Activated CD8-positive, alpha-beta T cell treated with anti-CD3 and anti-CD28 coated beads, Interleukin-2, amount 10 ng/mL, durations not matched to agents 7 days and 5 days (primary cell): ENCODE measurements around the gene NPM3. TPM values are rescaled to one million over a fixed set of nuclear protein-coding genes. Genes with fewer than 3 reads are reported as not detected.
A peak's percentile ranks its signal among the peaks of the same experiment; 100 is the strongest.

Source experiments
- ATAC-seq: fragments of 150-1000 bp; cut with Tn5 transposase; one replicate; pipeline ENCODE4 v1.10.0; 2021; ENCODE audit warnings: moderate library complexity
- CTCF ChIA-PET: fragments of 350-600 bp; sonication (Branson Sonifier 250); formaldehyde crosslinking; loops from one replicate; lab custom pipeline; 2021; ENCODE audit warnings: antibody characterized with exemption; lab: Charles Lee
- POLR2A ChIA-PET: fragments of 350-600 bp; sonication (Branson Sonifier 250); formaldehyde crosslinking; loops from one replicate; lab custom pipeline; 2021; ENCODE audit warnings: antibody characterized with exemption; lab: Charles Lee
- DNase-seq: peaks from one replicate; pipeline ENCODE4 v3.0.0-alpha.2; 2020
- H3K27ac Mint-ChIP-seq: one replicate; pipeline ENCODE4 v1.8.0; 2021; ENCODE audit warnings: mild to moderate bottlenecking, mixed read lengths
- H3K27me3 Mint-ChIP-seq: one replicate; pipeline ENCODE4 v1.8.0; 2021; ENCODE audit warnings: low read depth, mixed read lengths
- H3K36me3 Mint-ChIP-seq: one replicate; pipeline ENCODE4 v1.8.0; 2021; ENCODE audit warnings: low read depth, mixed read lengths
- H3K4me1 Mint-ChIP-seq: one replicate; pipeline ENCODE4 v1.8.0; 2021; ENCODE audit warnings: low read depth, mixed read lengths
- H3K4me3 Mint-ChIP-seq: one replicate; pipeline ENCODE4 v1.8.0; 2021; ENCODE audit warnings: mild to moderate bottlenecking, mixed read lengths
- H3K9me3 Mint-ChIP-seq: one replicate; pipeline ENCODE4 v1.8.0; 2022; ENCODE audit warnings: mixed read lengths; ENCODE audit not compliant: insufficient read depth
- total RNA-seq, 2 experiments: library from RNA; stranded (reverse); gene quantifications; one replicate each; pipeline ENCODE4 v1.2.3, GENCODE V29; 2021

The NPM3 gene, protein sequence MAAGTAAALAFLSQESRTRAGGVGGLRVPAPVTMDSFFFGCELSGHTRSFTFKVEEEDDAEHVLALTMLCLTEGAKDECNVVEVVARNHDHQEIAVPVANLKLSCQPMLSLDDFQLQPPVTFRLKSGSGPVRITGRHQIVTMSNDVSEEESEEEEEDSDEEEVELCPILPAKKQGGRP
- total RNA-seq: 10 to 100 TPM; 49.7 to 58.3 TPM

DNA sequence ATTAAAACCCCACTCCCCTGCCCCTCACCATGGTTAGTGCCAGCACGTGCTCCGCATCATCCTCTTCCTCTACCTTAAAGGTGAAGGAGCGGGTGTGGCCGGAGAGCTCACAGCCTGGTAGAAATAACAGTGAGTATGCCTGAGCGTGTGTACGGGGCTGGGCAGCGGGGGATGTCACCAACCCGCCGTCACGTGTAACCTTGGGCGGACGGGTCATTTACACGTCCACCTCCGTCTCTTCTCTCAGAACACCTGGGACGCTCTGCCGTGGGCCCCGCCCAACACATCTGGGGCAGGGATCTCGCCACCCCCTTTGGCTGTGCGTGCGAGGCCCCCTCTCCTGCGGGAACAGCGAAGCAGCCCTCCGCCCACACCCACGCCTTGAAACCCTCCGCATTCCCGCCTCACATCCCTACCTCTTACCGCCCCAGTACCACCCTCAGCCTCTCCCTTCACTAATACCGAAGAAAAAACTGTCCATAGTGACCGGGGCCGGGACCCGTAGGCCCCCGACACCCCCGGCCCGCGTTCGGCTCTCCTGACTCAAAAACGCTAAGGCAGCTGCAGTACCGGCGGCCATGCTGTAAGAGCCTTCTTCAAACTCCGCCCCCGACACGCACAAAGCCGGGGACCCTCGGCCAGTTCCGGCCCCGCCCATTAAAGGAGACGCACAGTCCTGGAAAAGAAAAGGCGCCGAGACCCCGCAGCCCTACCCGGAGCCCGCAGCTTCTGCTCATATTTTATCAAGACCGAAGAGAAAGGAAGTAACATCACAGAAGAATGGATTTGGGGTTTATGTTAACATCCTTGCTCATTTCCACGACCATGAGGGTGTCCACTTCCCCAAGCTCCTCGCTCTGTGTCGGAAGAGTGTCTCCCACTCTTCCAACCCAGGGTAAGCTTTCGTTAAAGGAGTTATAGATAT is at the start of gene NPM3:
NPM3 (minus strand) TSS at position 636 of the 925 bp plus-strand sequence; CDS start at position 580, 56 bp downstream.
- H3K36me3 Mint-ChIP-seq: peaks cover 31% of the 10 kb centered on the region
- ATAC-seq: peak; percentile 84
- H3K9me3 Mint-ChIP-seq: no peaks in the 10 kb centered on the region
- ChIA-PET POLR2A (interaction anchor here (1.0 to 3.1 kb wide), 6 partner anchors 12 to 289 kb away, joined by 3 to 18 read pairs (median 3); partner anchors contain the start of gene OGA), CTCF (interaction anchor here (1.2 to 7.9 kb wide), 12 partner anchors 11 to 571 kb away, joined by 3 to 242 read pairs (median 12); partner anchors contain the start of genes DPCD, OGA and POLL)
- H3K27me3 Mint-ChIP-seq: peaks cover 5% of the 10 kb centered on the region
- peak; percentile 92 for DNase-seq
- H3K27ac Mint-ChIP-seq: peak within 1 kb of the TSS; percentile 98
- H3K4me3 Mint-ChIP-seq: peak within 1 kb of the TSS; percentile 100
- peaks cover 57% of the 10 kb centered on the region for H3K4me1 Mint-ChIP-seq

DNA sequence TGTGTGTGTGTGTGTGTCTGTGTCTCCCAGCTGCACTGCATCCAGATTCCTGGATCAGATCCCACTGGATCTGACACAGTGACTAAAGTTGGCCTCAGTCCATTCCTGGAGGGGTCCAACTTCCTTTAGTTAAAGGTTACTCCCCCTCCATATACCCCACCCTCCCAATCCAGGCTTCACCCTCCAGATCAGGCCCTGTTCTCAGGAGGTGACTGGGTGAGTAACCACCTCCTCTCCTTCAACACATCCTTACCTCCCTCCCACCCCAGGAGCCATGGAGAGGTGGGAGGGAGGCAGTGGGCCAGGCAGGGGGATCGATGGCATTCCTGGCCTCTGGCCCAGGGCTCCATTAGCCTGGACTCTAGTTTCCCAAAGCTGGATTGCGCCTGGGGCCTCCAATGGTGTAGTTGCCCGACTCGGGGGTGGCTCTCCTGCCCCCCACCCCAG is 49.1 kb upstream of the NPM3 start:
- Mint-ChIP-seq H3K9me3 (no peaks in the 10 kb centered on the region), H3K4me1 (peaks cover 59% of the 10 kb centered on the region), H3K27me3 (no peaks in the 10 kb centered on the region), H3K27ac (no peak overlapping the region), H3K36me3 (no peaks in the 10 kb centered on the region), H3K4me3 (no peak overlapping the region)
- no peak for DNase-seq
- ChIA-PET CTCF (interaction anchor here (2.4 kb wide), 2 partner anchors 9 to 14 kb away, joined by 6 to 17 read pairs; partner anchors contain the start of gene OGA), POLR2A (no interaction called here)
- ATAC-seq: no peak

DNA sequence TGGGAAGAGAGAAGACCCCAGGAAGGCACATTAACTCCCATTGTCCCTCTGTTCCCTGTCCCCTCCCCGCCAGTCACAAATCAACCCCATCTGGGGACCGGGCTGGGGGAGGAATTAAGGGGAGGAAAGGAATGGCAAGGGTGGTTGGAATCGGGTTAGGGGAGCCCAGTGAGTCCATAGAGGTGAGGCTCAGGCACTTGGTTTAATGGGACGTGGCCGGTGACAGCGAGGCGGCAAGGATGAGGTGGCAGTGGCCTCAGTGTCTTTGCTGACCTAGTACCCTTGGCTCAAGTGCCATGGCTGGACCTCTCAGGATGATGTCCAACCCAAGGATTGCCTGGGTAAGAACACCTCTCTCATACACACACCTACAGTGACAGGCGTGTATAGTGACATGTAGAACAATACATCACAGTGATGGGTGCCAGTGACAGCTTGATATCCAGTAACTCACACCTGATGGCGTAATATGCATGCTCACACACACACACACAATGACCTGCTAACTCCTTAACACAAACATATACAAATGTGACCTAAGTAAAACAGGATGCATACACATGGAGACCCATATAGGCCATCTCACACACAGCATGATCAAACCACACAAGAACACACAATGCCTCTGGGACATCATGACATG is 48.0 kb upstream of the NPM3 start:
- peak overlapping the region; percentile 66 for H3K4me3 Mint-ChIP-seq
- H3K4me1 Mint-ChIP-seq: peaks cover 57% of the 10 kb centered on the region
- ChIA-PET CTCF (interaction anchor here (1.8 to 2.4 kb wide), 2 partner anchors 10 to 178 kb away, joined by 5 to 17 read pairs; no protein-coding TSS in a partner anchor), POLR2A (interaction anchor here (4.8 kb wide), 1 partner anchor 13 kb away, joined by 49 read pairs; the partner anchor contains the start of gene OGA)
- DNase-seq (no peak), ATAC-seq (no peak)
- H3K9me3 Mint-ChIP-seq: no peaks in the 10 kb centered on the region
- no peaks in the 10 kb centered on the region for H3K27me3 Mint-ChIP-seq
- no peaks in the 10 kb centered on the region for H3K36me3 Mint-ChIP-seq
- H3K27ac Mint-ChIP-seq: peak overlapping the region; percentile 82

DNA sequence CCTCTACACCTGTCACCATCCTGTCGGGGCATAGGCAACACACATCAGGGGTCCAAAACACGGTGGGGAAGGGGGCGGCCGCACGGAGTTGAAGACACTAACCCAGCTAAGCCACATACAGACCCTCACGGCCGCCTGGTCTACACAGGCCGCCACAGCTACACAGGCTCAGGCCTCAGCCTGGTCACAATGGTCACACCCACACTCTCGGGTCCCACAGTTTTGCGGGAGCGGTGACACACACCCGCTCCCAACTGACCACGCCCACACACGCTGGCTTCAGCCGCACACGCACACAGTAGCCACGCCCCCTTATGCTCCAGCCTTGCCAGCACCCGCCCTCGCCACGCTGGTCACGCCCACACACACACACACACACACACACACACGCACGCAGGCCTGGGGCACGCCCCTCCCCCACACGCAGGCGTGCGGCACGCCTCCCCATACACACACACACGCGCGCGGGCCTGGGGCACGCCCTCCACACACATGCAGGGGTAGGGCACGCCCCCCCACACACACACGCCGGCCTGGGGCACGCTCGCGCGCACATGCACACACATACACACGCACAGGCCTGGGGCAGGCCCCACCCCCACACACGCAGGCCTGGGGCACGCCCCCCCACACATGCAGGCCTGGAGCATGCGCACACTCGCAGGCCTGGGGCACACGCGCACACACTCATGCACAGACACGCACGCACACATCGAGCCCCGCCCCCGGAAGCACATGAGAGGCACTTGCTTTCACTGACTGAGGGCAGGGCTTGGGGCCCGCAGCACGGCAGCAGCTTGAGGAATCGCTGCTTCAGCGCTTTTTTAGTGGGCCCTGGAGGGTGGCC is 47.3 kb upstream of the NPM3 start:
- Mint-ChIP-seq H3K4me1 (peaks cover 52% of the 10 kb centered on the region), H3K36me3 (no peaks in the 10 kb centered on the region), H3K9me3 (no peaks in the 10 kb centered on the region), H3K27ac (peak overlapping the region; percentile 82), H3K27me3 (no peaks in the 10 kb centered on the region), H3K4me3 (peak overlapping the region; percentile 66)
- POLR2A ChIA-PET: interaction anchor here (4.8 kb wide), 1 partner anchor 12 kb away, joined by 49 read pairs; the partner anchor contains the start of gene OGA
- DNase-seq (peak; percentile 92), ATAC-seq (peak; percentile 84)
- CTCF ChIA-PET: interaction anchor here (1.5 to 2.4 kb wide), 3 partner anchors 11 to 178 kb away, joined by 4 to 17 read pairs (median 5); no protein-coding TSS in a partner anchor

DNA sequence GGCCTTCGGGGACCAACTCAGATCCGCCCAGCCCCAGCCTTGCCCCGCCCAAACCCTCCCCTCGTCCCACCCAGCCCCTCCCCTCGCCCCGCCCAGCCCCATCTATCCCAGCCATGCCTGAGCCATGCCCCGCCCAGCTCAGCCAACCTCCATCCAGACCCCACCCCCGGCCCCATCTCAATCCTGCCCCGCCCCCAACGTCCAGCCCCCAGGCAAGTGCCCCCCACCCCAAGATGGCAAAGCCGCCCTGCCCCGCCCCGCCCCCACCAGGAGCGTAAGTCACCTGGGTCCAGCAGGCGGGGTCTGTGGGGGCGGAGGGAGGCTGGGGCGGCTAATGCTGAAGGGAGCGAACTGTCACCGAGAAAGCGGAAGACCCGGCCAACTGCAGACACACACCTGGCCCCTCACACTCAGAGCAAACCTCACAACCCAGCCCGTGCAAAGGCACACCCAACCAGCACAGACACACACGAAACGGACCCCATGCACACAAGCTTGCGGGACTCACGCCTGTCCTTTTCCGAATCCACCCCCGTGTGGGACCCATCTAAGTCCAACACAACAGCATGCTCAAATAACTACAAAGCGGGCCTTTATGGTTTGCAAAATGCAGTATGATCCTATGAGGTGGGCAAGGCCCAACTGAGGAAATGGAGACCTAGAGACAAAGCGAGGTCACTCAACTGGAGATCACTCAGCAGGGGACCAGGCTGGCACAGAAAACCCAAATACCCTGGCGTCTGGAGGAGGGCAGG is 46.5 kb upstream of the NPM3 start:
- Mint-ChIP-seq H3K9me3 (no peaks in the 10 kb centered on the region), H3K27me3 (no peaks in the 10 kb centered on the region)
- peak; percentile 20 for ATAC-seq

DNA sequence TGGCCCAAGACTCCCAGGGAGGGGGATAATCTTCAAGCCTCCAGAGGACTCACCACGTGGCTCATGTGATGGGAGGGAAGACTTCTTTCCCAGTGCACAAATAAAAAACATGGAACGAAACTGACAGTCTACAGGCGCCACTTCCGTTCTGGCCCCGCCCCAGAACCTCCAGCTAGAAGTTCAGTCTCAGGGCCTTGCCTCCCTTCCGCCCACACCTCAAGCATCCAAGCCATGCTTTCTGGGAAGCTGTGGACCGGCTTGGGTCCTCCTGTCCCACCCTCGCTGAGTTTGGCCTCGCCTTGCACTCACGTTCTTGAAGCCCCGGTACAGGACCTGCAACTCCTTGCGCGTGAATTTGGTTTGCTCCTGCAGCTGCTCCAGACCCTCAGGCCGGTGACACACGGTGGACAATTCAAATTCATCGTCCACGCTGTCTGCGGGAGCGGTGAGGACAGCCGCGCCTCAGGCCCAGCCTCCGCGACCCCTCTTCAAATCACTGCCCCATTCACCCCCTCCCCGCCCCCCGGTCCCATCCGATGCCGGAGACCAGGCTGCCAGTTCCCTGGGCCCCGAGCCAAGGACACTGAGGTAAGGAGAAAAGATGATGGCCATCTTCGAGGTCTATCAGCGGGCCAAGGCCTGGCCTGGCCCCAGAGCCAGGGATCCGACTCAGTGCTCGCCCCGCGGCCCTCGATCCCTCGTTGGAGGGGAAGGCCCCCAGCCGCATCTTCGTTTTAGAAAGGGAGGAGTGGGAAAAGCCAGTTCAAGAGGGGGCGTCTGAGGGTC is 45.7 kb upstream of the NPM3 start:
- H3K4me1 Mint-ChIP-seq: peaks cover 39% of the 10 kb centered on the region
- POLR2A ChIA-PET: interaction anchor here (0.9 to 4.8 kb wide), 2 partner anchors 11 to 12 kb away, joined by 3 to 49 read pairs; partner anchors contain the start of gene OGA

More for the DNA sequence above, 46.5 kb upstream of the NPM3 start:
- Mint-ChIP-seq H3K4me3 (peak overlapping the region; percentile 66), H3K4me1 (peaks cover 47% of the 10 kb centered on the region), H3K27ac (peak overlapping the region; percentile 82), H3K36me3 (no peaks in the 10 kb centered on the region)
- POLR2A ChIA-PET: interaction anchor here (0.9 to 4.8 kb wide), 2 partner anchors 11 to 13 kb away, joined by 3 to 49 read pairs; partner anchors contain the start of gene OGA
- CTCF ChIA-PET: interaction anchor here (1.5 kb wide), 1 partner anchor 36 kb away, joined by 4 read pairs; no protein-coding TSS in a partner anchor
- DNase-seq: peak; percentile 73

DNA sequence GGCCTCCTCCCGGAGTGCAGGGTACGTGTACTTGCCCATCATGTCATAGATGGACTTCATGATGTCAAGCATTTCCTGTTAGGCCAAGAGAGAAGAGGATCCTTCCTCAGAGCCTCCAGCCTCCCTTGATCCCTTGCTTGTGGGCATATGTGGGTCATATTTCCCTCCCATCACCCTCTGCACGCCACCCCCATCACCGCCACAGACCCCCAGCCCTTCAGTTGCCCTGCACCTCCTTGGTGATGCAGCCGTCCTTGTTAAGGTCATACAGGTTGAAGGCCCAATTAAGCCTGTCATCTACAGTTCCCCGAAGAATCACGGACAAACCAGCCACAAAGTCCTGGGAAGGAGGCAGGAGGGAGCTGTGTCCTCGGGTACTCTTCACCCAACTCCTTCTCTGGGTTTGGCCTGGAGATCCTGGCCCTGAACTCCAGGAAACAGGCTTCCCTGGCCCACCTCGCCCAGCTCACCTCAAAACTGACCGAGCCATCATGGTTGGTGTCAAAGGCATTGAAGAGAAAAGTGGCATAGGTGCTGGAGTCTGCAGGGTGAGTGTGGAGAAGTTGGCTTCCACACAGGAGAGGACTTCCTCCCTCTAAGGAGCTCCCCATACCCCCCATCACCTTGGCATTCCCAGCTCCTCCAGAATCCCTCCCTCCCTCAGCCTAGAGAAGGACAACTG is 44.8 kb upstream of the NPM3 start:
- H3K36me3 Mint-ChIP-seq: no peaks in the 10 kb centered on the region
- POLR2A ChIA-PET: interaction anchor here (4.8 kb wide), 1 partner anchor 10 kb away, joined by 49 read pairs; the partner anchor contains the start of gene OGA
- H3K4me1 Mint-ChIP-seq: peaks cover 31% of the 10 kb centered on the region
- ATAC-seq (no peak), DNase-seq (no peak)
- no peak overlapping the region for H3K4me3 Mint-ChIP-seq
- H3K27ac Mint-ChIP-seq: no peak overlapping the region
- CTCF ChIA-PET: interaction anchor here (1.4 to 2.7 kb wide), 2 partner anchors 7 to 13 kb away, joined by 5 to 16 read pairs; no protein-coding TSS in a partner anchor
- H3K9me3 Mint-ChIP-seq: no peaks in the 10 kb centered on the region
- no peaks in the 10 kb centered on the region for H3K27me3 Mint-ChIP-seq

More for the DNA sequence above, 45.7 kb upstream of the NPM3 start:
- no peak for DNase-seq
- Mint-ChIP-seq H3K4me3 (no peak overlapping the region), H3K36me3 (no peaks in the 10 kb centered on the region), H3K27ac (no peak overlapping the region), H3K27me3 (no peaks in the 10 kb centered on the region), H3K9me3 (no peaks in the 10 kb centered on the region)
- CTCF ChIA-PET: interaction anchor here (1.5 to 2.7 kb wide), 2 partner anchors 12 to 35 kb away, joined by 4 to 16 read pairs; no protein-coding TSS in a partner anchor
- ATAC-seq: no peak

DNA sequence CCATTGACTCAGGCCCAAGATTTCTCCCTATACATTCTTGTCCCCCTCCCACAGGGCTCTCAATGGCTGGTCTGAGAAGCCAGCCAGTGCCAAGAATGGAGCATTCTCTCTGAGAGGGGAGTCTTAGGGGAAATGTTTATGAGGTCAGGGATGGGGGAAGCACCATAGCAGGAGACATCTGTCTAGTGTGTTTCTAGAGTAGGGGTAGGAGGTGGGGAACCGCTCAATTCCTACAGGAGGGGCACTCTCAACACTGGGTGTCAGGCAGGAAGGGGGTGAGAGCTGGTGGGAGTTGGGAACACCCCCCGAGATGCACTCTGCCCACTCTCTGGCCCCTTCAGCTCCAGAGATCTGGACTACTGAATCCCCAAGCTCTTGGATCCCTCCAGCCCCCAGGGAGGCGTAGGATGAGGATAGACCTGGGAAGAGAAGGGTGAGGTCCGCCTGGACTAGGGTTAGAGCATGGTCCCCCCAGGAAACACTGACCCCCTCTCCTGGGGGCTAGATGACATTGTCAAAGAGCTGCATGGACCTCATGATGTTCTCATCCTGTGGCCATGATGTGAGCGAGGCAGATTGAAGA is 43.7 kb upstream of the NPM3 start:
- Mint-ChIP-seq H3K9me3 (no peaks in the 10 kb centered on the region), H3K4me1 (peaks cover 25% of the 10 kb centered on the region), H3K4me3 (no peak overlapping the region), H3K27ac (no peak overlapping the region), H3K36me3 (peaks cover 3% of the 10 kb centered on the region), H3K27me3 (no peaks in the 10 kb centered on the region)
- no peak for ATAC-seq
- no peak for DNase-seq
- POLR2A ChIA-PET: interaction anchor here (0.6 to 4.8 kb wide), 3 partner anchors 9 kb away, joined by 3 to 49 read pairs (median 5); partner anchors contain the start of gene OGA
- CTCF ChIA-PET: interaction anchor here (1.4 to 2.7 kb wide), 2 partner anchors 9 to 14 kb away, joined by 5 to 16 read pairs; no protein-coding TSS in a partner anchor
